HEK293 (cell line): ENCODE data around the gene SNX21.
A peak's percentile ranks its signal among the peaks of the same experiment; 100 is the strongest.

Experiments used
- CTCF ChIA-PET: fragments of 350-600 bp; formaldehyde crosslinking; extraction: SDS; loops from one replicate; lab custom pipeline; 2021; ENCODE audit warnings: antibody characterized with exemption; lab: Yijun Ruan, JAX
- POLR2A ChIA-PET: fragments of 300-600 bp; formaldehyde crosslinking; extraction: SDS; loops from one replicate; lab custom pipeline; 2020; ENCODE audit warnings: antibody characterized with exemption, inconsistent platforms; lab: Yijun Ruan, JAX
- H3K27ac ChIP-seq: fragments of 200-500 bp; sonication (Bioruptor generic); 2 replicates; pipeline ENCODE4 v1.5.1; 2014; ENCODE audit warnings: low read depth, low read length, control low read depth, inconsistent platforms; ENCODE audit errors: extremely low read depth
- H3K36me3 ChIP-seq, 2 experiments: fragments of 200-500 bp in 1 of 2; sonication (Bioruptor generic) in 1 of 2; 1 replicate in 1 of 2; 2 replicates in 1 of 2; pipeline ENCODE4 v1.5.1; 2014 to 2017; ENCODE audit warnings: inconsistent platforms in 2 of 2, low read length in 2 of 2; ENCODE audit not compliant: control insufficient read depth in 2 of 2, insufficient read depth in 1 of 2
- H3K4me1 ChIP-seq: fragments of 200-500 bp; sonication (Bioruptor generic); 2 replicates; pipeline ENCODE4 v1.5.1; 2014; ENCODE audit warnings: mild to moderate bottlenecking, low read length, inconsistent platforms; ENCODE audit not compliant: control insufficient read depth, insufficient read depth
- H3K4me3 ChIP-seq: 2 replicates; pipeline ENCODE4 v1.5.1; 2011; ENCODE audit warnings: low read depth, mild to moderate bottlenecking, control low read depth, low read length, moderate library complexity
- H3K9me3 ChIP-seq: fragments of 200-500 bp; sonication (Bioruptor generic); 2 replicates; pipeline ENCODE4 v1.5.1; 2014; ENCODE audit warnings: low read depth, low read length, inconsistent platforms; ENCODE audit not compliant: control insufficient read depth, insufficient read depth
- OSR2 ChIP-seq: fragments of 450-650 bp; formaldehyde crosslinking; IDR thresholded peaks from 2 replicates; pipeline ENCODE4 v1.5.1; 2016; ENCODE audit warnings: missing biosample characterization, missing genetic modification characterization
- ZBTB8A ChIP-seq: fragments of 450-650 bp; formaldehyde crosslinking; IDR thresholded peaks from 2 replicates; pipeline ENCODE4 v1.5.1; 2016; ENCODE audit warnings: missing biosample characterization, missing genetic modification characterization
- ZNF148 ChIP-seq: fragments of 450-650 bp; formaldehyde crosslinking; IDR thresholded peaks from 2 replicates; pipeline ENCODE4 v1.5.0; 2017; ENCODE audit warnings: missing biosample characterization, missing genetic modification characterization, borderline replicate concordance
- ZNF214 ChIP-seq: fragments of 450-650 bp; formaldehyde crosslinking; IDR thresholded peaks from 2 replicates; pipeline ENCODE4 v1.5.1; 2017; ENCODE audit warnings: missing biosample characterization, mild to moderate bottlenecking, missing genetic modification characterization, borderline replicate concordance
- ZNF274 ChIP-seq, 2 experiments: fragments of 200-500 bp in 1 of 2; fragments of 450-650 bp in 1 of 2; sonication (Bioruptor generic) in 1 of 2; formaldehyde crosslinking in 1 of 2; IDR thresholded peaks; 2 replicates each; pipeline versions ENCODE4 v1.5.1 to v1.6.1; 2014 to 2016; ENCODE audit warnings: borderline replicate concordance in 1 of 2, inconsistent platforms in 1 of 2, low read length in 1 of 2, missing biosample characterization in 1 of 2, missing genetic modification characterization in 1 of 2
- ZNF354C ChIP-seq: fragments of 450-650 bp; formaldehyde crosslinking; IDR thresholded peaks from 2 replicates; pipeline ENCODE4 v1.5.1; 2016; ENCODE audit warnings: missing biosample characterization, missing genetic modification characterization, low read depth, borderline replicate concordance
- ZNF449 ChIP-seq: fragments of 450-650 bp; formaldehyde crosslinking; IDR thresholded peaks from 2 replicates; pipeline ENCODE4 v1.5.1; 2017; ENCODE audit warnings: missing biosample characterization, mild to moderate bottlenecking, missing genetic modification characterization, moderate library complexity
- ZNF510 ChIP-seq: fragments of 450-650 bp; formaldehyde crosslinking; IDR thresholded peaks from 2 replicates; pipeline ENCODE4 v1.5.1; 2018; ENCODE audit warnings: mild to moderate bottlenecking, missing genetic modification characterization, missing biosample characterization; ENCODE audit not compliant: insufficient replicate concordance
- ZNF518A ChIP-seq: fragments of 450-650 bp; formaldehyde crosslinking; conservative IDR thresholded peaks from 2 replicates; pipeline ENCODE4 v1.5.1; 2016; ENCODE audit warnings: low read depth, missing biosample characterization, missing genetic modification characterization
- ZNF624 ChIP-seq: fragments of 450-650 bp; formaldehyde crosslinking; IDR thresholded peaks from 2 replicates; pipeline ENCODE4 v1.5.1; 2017; ENCODE audit warnings: missing biosample characterization, missing genetic modification characterization
- ZNF654 ChIP-seq: fragments of 450-650 bp; formaldehyde crosslinking; IDR thresholded peaks from 2 replicates; pipeline ENCODE4 v1.5.1; 2016; ENCODE audit warnings: low read depth, missing biosample characterization, missing genetic modification characterization
- ZSCAN30 ChIP-seq: fragments of 450-650 bp; IDR thresholded peaks from 2 replicates; pipeline ENCODE4 v1.5.1; 2018; ENCODE audit warnings: missing biosample characterization, mild to moderate bottlenecking, missing genetic modification characterization, moderate library complexity
- TF ChIP-seq, protein P1 (sequence below): fragments of 450-650 bp; IDR thresholded peaks from 2 replicates; pipeline ENCODE4 v1.5.1; 2018; ENCODE audit warnings: missing biosample characterization, mild to moderate bottlenecking, missing genetic modification characterization
- TF ChIP-seq, protein P2 (sequence below): fragments of 450-650 bp; formaldehyde crosslinking; IDR thresholded peaks from 2 replicates; pipeline ENCODE4 v1.5.1; 2017; ENCODE audit warnings: missing biosample characterization, missing genetic modification characterization

SNX21 gene

GRCh38 chr20:45835825-45836224 is 2.2 kb downstream of the SNX21 start (continued):
- TF ChIP-seq ZNF148 (tag by site-specific recombination) (no peak), ZNF518A (tag by site-specific recombination) (no peak), ZNF274 (IDR thresholded peaks at IDR 0.05; ENCODE audit: low read length) (no peak), ZNF274 (tag by site-specific recombination; IDR thresholded peaks at IDR 0.05; ENCODE audit: borderline replicate concordance) (no peak)

DNA sequence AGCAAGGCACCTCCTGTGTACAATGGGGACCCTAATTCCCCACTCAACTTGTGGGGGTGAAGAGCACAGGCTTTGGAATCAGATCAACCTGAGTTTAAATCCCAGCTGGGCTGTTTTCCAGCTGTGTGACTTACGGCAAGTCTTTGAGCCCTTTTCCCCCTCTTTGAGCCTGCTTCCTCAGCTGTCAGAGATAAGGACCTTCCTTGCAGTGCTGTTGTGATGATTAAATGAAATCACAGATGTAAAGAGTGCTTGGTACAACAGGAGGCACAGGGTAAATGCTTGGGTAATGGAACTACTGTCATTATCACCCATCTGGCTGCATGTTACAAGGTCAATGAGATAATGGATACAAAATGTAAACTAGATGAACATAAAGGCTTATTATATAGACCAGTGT is 3.2 kb downstream of the SNX21 start:
- no peaks in the 10 kb centered on the region for H3K9me3 ChIP-seq
- H3K4me3 ChIP-seq: no peak overlapping the region
- H3K27ac ChIP-seq: no peak overlapping the region
- H3K36me3 ChIP-seq: peaks cover 0 to 27% of the 10 kb centered on the region in 2 experiments; a peak in 1 of 3 replicates
- TF ChIP-seq ZNF449: no peak
- TF ChIP-seq, protein P1, sequence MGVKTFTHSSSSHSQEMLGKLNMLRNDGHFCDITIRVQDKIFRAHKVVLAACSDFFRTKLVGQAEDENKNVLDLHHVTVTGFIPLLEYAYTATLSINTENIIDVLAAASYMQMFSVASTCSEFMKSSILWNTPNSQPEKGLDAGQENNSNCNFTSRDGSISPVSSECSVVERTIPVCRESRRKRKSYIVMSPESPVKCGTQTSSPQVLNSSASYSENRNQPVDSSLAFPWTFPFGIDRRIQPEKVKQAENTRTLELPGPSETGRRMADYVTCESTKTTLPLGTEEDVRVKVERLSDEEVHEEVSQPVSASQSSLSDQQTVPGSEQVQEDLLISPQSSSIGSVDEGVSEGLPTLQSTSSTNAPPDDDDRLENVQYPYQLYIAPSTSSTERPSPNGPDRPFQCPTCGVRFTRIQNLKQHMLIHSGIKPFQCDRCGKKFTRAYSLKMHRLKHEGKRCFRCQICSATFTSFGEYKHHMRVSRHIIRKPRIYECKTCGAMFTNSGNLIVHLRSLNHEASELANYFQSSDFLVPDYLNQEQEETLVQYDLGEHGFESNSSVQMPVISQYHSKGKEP (tag by site-specific recombination): no peak
- TF ChIP-seq OSR2 (tag by site-specific recombination): 0 out of 2 replicates have a peak, but pooled peaks have one; percentile 34
- no peak for TF ChIP-seq ZNF214 (tag by site-specific recombination)
- TF ChIP-seq ZNF510 (tag by site-specific recombination): no peak
- no peak for TF ChIP-seq ZNF354C (tag by site-specific recombination)
- TF ChIP-seq, protein P2, sequence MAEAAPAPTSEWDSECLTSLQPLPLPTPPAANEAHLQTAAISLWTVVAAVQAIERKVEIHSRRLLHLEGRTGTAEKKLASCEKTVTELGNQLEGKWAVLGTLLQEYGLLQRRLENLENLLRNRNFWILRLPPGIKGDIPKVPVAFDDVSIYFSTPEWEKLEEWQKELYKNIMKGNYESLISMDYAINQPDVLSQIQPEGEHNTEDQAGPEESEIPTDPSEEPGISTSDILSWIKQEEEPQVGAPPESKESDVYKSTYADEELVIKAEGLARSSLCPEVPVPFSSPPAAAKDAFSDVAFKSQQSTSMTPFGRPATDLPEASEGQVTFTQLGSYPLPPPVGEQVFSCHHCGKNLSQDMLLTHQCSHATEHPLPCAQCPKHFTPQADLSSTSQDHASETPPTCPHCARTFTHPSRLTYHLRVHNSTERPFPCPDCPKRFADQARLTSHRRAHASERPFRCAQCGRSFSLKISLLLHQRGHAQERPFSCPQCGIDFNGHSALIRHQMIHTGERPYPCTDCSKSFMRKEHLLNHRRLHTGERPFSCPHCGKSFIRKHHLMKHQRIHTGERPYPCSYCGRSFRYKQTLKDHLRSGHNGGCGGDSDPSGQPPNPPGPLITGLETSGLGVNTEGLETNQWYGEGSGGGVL (tag by site-specific recombination): peak; percentile 41; the same call in 1 of the 2 replicates
- TF ChIP-seq ZNF624 (tag by site-specific recombination): no peak
- no peak for TF ChIP-seq ZNF654 (tag by site-specific recombination)
- no peak for TF ChIP-seq ZSCAN30 (tag by site-specific recombination)
- TF ChIP-seq ZBTB8A: 0 out of 2 replicates have a peak, but pooled peaks have one; percentile 30
- POLR2A ChIA-PET: interaction anchor here (0.6 to 2.0 kb wide), 2 partner anchors 69 to 137 kb away, joined by 3 to 4 read pairs; no protein-coding TSS in a partner anchor
- CTCF ChIA-PET: interaction anchor here (0.7 to 1.0 kb wide), 3 partner anchors 19 to 1702 kb away, joined by 3 to 4 read pairs (median 4); no protein-coding TSS in a partner anchor
- H3K4me1 ChIP-seq: no peaks in the 10 kb centered on the region; the same call in 1 of the 2 replicates
